Posterior cingulate gyrus (tissue), 11 donors: Measurements from ENCODE around the gene PCDHB14.
A peak's percentile ranks its signal among the peaks of the same experiment; 100 is the strongest.
"Not testable (repeated sequence)": the region's sequence is repeated elsewhere in the genome, so short reads cannot be mapped to it uniquely, and the experiment has no call there.

Source experiments
- DNase-seq, 10 donors: peaks; one replicate each; pipeline versions ENCODE4 v3.0.0 to v3.0.0-alpha.2; 2020 to 2021; ENCODE audit warnings: mixed read lengths in 3 of 10
- intact Hi-C: fragments of 100-400 bp; cut with DNase I; formaldehyde crosslinking; loops from one replicate; pipeline ENCODE4 v1.15.1; 2023

The PCDHB14 gene

GRCh38 chr5:141201646-141202045 is 21.5 kb upstream of the PCDHB14 start:
- intact Hi-C loops: not testable (repeated sequence)
- peak in 1 of 10 donors; percentile 52 for DNase-seq

- peak in 1 of 10 donors; percentile 8 for DNase-seq
- intact Hi-C loops: no loop called here
These were observed 14.7 kb upstream of the PCDHB14 start, which contains the start of gene PCDHB12 for GRCh38 chr5:141208478-141208877. TSS of gene PCDHB12 (plus strand) at chr5:141208719. CDS start at chr5:141208908, 189 bp downstream.

- DNase-seq: peak in 1 of 10 donors; percentile 57
- intact Hi-C loops: not testable (repeated sequence)
These were observed 12.9 kb upstream of the PCDHB14 start for GRCh38 chr5:141210281-141210680.

- intact Hi-C loops: not testable (repeated sequence)
- peak in 1 of 10 donors; percentile 54 for DNase-seq
These were observed 12.3 kb upstream of the PCDHB14 start for GRCh38 chr5:141210849-141211248.

GRCh38 chr5:141213656-141214339 is 9.3 kb upstream of the PCDHB14 start, which contains the start of gene PCDHB13:
TSS of gene PCDHB13 (plus strand) at chr5:141213919. CDS start at chr5:141214124, 205 bp downstream.
- intact Hi-C loops: not testable (repeated sequence)
- DNase-seq: peak in 3 of 10 donors; percentile 41 to 87 (median 42)

- intact Hi-C loops: not testable (repeated sequence)
These were observed 8.6 kb upstream of the PCDHB14 start for GRCh38 chr5:141214583-141214982.

GRCh38 chr5:141215504-141215903 is 7.6 kb upstream of the PCDHB14 start:
- intact Hi-C loops: not testable (repeated sequence)
- peak in 1 of 10 donors; percentile 74 for DNase-seq

More at GRCh38 chr5:141214583-141214982, 8.6 kb upstream of the PCDHB14 start:
- not testable (repeated sequence) for DNase-seq

GRCh38 chr5:141216035-141216434 is 7.1 kb upstream of the PCDHB14 start:
- intact Hi-C loops: not testable (repeated sequence)
- peak in 1 of 10 donors; percentile 79 for DNase-seq

- intact Hi-C loops: not testable (repeated sequence)
- peak in 1 of 10 donors; percentile 75 for DNase-seq
These were observed 1.7 kb downstream of the PCDHB14 start for GRCh38 chr5:141224844-141225243.

- intact Hi-C loops, DNase-seq: not testable (repeated sequence)
These were observed 2.3 kb downstream of the PCDHB14 start for GRCh38 chr5:141225421-141225820.

- DNase-seq: no peak
- intact Hi-C loops: no loop called here
These were observed 11.0 kb downstream of the PCDHB14 start for GRCh38 chr5:141234109-141234667.

GRCh38 chr5:141235922-141236321 is 12.8 kb downstream of the PCDHB14 start:
- peak in 1 of 10 donors; percentile 67 for DNase-seq
- intact Hi-C loops: not testable (repeated sequence)

- DNase-seq: peak in 1 of 10 donors; percentile 73
- intact Hi-C loops: no loop called here
These were observed 13.6 kb downstream of the PCDHB14 start for GRCh38 chr5:141236516-141237313.

GRCh38 chr5:141241496-141241895 is 18.4 kb downstream of the PCDHB14 start:
- DNase-seq: peak in 1 of 10 donors; percentile 66
- intact Hi-C loops: no loop called here

GRCh38 chr5:141245250-141245717 is 22.1 kb downstream of the PCDHB14 start, which contains the start of gene PCDHB15:
TSS of gene PCDHB15 (plus strand) at chr5:141245395. CDS start at chr5:141245579, 184 bp downstream.
- intact Hi-C loops: loop anchor here (5.0 kb wide), 1 partner anchor 317 kb away; no protein-coding TSS in a partner anchor
- peak in 3 of 10 donors; percentile 30 to 41 (median 31) for DNase-seq

GRCh38 chr5:141246971-141247370 is 23.8 kb downstream of the PCDHB14 start:
- intact Hi-C loops: loop anchor here (5.0 kb wide), 1 partner anchor 315 kb away; no protein-coding TSS in a partner anchor
- DNase-seq: not testable (repeated sequence)

GRCh38 chr5:141247434-141247833 is 24.3 kb downstream of the PCDHB14 start:
- DNase-seq: peak in 1 of 10 donors; percentile 81
- intact Hi-C loops: loop anchor here (5.0 kb wide), 1 partner anchor 315 kb away; no protein-coding TSS in a partner anchor

- DNase-seq: no peak
- intact Hi-C loops: no loop called here
These were observed 27.4 kb downstream of the PCDHB14 start for GRCh38 chr5:141250576-141250975.

GRCh38 chr5:141258464-141258863 is 35.3 kb downstream of the PCDHB14 start:
- intact Hi-C loops: no loop called here
- DNase-seq: no peak

GRCh38 chr5:141258948-141259347 is 35.8 kb downstream of the PCDHB14 start:
- intact Hi-C loops: no loop called here
- DNase-seq: no peak
